ELR (cell line): Measurements from ENCODE around the gene TMEM238.
A peak's percentile ranks its signal among the peaks of the same experiment; 100 is the strongest.
"Not testable (repeated sequence)": the region's sequence is repeated elsewhere in the genome, so short reads cannot be mapped to it uniquely, and the experiment has no call there.

ENCODE experiments used
- DNase-seq: peaks from one replicate; pipeline ENCODE4 v3.0.0-alpha.2; 2015; ENCODE audit warnings: low read depth

The TMEM238 gene

DNA sequence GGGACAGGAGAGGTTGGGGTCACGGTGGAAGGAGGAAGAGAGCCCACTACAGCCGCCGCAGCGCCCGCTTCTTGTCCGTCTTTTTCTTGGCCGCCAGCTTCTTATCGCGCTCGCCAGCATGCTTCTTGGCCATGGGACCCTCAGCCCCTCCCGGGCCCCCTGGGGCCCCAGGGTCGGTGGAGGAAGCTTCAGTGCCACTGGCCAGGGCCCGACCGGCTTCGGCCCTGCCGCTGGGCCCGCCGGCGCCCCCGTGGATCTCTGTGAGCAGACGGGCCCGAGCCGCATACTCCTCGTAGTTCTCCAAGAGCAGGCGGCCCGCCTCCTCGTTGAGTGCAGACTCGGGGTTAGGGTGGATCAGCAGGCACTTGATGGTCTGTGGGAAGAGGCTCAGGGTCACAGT, 17.3 kb upstream of the TMEM238 start:
- DNase-seq: not testable (repeated sequence)

DNA sequence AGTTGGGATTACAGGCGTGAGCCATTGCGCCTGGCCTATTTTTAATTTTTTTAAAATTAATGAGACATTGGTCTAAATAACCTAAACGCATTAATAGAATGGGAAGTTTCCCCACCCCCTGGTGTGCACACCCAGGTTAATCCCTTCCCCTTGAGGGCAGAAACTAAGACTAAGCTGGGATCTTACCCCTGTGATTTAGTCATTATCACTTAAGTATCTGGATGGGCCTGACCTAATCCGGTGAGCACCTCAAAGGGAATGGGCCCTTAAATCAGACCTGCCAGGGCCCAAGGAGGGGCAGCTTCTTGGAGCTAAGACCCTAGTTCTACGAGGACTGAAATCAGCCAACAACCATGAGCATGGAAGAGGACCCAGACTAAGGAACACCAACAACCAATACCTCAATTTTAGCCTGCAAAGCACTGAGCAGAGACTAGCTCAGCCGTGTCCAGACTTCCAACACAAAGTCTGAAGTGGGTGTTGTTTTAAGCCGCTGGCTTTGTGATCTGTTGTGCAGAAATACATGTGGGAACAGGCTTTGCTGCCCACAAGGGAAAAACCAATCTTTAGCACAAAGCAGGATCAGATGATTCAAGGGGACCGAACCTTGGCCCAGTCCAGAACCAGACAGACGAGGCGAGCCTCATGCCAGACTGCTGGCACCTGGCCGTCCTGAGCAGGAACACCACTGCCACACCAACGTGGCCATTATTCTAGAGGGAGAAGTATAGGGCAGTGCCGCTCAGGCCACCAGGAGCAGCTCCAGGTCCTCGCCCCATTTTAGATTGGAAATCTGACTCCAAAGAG, 16.4 kb upstream of the TMEM238 start:
- no peak for DNase-seq

- no peak for DNase-seq
These were observed 14.3 kb upstream of the TMEM238 start for GRCh38 chr19:55398200-55398925.

DNA sequence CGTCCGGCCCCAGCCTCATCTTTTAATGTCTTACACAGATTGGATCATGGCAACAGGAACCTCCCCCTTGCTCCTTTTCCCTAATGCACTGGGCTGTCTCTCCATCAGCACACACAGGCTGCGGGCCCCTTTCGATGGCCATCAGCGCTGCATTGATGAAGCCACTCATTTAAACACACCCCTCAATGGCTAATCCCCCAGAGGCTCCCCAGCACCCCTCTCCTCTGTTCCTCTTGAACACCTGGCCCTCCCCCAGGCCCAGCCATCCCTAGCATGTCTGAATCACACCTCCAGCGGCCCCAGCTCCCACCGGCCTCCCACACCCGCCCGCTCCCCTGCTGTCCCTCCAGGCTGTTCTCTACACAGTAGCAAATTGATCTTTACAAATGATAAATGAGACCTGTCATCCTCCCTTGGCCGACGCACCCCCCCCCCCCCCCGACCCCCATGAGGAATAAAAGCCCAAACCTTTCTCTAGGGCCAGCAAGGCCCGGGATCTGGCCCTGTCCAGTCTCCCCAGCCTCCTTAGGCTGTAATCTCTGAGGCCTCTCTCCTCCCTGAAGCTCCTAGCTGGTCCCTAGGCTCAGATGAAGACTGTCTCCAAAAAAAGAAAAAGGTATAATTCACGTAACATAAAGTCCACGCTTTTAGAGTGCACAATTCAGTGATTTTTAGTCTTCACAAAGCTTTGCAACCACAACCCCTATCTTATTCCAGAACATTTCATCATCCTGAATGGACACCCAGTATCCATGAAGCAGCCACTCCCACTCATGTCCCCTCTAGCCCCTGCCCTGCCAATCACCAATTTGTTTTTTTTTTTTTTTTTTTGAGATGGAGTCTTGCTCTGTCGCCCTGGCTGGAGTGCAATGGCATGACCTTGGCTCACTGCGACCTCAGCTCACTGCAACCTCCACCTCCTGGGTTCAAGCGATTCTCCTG, 9.0 kb upstream of the TMEM238 start:
- no peak for DNase-seq

GRCh38 chr19:55391702-55392615, 7.9 kb upstream of the TMEM238 start:
- peak; percentile 69 for DNase-seq

DNA sequence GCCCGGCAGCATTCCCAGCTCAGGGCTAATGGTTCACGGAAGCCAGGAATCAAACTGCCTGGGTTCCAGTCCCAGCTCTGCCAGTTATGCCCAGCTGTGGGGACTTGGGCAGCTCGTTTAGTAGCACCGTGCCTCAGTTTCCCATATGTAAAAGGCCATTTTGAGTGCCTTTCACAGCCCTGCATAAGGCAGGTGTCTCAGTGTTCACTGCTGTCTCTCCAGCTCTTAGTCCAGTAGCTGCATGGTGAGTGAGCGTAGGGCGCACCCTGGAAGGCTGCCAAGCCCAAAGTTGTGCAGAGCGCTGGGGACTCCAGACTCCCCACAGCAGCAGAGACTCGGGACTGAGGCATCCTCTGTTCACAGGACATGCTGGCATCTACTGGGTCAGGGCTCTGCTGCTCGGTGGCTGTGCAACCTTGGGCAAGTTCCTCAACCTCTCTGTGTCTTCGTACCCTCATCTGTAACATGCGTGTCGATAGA, 7.1 kb upstream of the TMEM238 start:
- no peak for DNase-seq

DNA sequence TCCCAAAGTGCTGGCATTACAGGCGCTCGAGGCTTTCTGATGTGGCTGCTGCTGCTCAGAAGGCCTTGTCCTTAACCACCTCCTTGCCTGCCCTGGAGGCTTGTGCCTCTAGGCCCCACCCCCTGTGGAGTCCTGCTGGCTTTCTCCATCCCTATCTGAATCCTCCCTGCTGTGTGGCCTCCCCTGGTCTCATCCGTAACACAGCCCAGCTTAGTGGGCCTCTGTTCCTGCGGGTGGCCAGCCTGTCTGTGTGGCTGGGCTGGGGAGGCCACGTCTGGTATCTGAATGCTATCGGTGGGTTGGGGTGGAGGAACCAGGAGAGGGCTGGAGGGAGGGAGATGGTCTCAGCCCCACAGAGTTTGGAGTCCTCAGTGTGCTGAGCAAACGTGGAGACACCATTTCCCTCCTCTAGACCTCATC, 6.4 kb upstream of the TMEM238 start:
- peak; percentile 53 for DNase-seq

- no peak for DNase-seq
These were observed 5.6 kb upstream of the TMEM238 start for GRCh38 chr19:55389386-55390317.

- DNase-seq: no peak
These were observed 3.8 kb upstream of the TMEM238 start for GRCh38 chr19:55387736-55388497.

DNA sequence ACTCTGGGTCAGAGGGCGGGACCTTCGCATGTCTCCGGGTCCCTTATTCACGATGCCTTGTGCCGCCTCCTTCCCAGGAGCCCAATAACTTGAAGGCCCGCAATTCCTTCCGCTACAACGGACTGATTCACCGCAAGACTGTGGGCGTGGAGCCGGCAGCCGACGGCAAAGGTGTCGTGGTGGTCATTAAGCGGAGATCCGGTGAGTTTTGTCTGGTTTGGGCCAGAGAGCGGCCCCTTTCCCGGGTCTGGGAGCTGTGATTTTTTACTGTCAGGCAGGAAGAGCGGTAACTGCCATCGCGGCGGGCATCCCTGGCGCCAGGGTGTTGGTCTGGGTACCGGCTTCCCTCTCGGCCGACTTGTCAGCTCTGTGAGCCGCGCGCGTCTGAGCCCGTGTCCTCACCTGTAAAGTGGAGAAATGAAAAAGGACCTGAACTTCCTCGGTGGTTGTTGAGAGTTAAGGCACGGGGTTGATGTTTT, 2.4 kb upstream of the TMEM238 start:
- no peak for DNase-seq

DNA sequence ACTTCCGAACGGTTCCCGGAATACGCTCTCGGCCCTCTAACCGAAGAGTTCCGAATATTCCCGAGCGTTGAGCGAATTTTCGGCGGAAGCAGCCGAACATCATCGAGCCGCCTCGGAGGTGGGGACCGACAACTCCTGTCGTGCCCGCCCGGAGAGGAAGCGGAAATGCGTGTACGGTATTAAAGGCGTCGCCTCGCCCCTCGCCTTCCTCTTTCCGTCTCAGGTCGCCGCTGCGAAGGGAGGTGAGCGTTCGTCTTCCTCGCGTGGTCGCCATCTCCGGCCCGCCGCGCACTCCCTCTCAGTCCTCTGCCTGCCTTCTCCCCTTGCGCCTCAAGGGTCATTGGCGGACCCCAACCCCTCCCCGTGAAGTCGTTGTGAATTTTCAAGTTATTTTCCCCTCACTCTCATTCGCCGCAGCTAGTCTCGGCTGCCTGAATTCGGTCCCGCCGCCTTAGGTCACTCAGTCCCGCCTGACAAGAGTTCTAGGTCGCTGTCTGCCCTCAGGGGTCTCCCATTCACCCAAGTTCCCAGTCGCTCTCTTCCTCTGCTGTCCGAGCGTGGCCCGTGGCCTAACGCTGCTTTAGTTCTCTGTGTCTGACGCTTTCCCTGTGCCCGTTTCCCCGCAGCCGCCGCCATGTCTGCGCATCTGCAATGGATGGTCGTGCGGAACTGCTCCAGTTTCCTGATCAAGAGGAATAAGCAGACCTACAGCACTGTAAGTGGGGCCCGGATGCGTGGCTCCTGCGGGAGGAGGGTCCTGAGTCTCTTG, 1.8 kb upstream of the TMEM238 start, which contains the start of gene RPL28:
RPL28 (plus strand) TSS at position 209 of the 769 bp plus-strand sequence; CDS start at position 635, 426 bp downstream.
- peak; percentile 99 for DNase-seq

DNA sequence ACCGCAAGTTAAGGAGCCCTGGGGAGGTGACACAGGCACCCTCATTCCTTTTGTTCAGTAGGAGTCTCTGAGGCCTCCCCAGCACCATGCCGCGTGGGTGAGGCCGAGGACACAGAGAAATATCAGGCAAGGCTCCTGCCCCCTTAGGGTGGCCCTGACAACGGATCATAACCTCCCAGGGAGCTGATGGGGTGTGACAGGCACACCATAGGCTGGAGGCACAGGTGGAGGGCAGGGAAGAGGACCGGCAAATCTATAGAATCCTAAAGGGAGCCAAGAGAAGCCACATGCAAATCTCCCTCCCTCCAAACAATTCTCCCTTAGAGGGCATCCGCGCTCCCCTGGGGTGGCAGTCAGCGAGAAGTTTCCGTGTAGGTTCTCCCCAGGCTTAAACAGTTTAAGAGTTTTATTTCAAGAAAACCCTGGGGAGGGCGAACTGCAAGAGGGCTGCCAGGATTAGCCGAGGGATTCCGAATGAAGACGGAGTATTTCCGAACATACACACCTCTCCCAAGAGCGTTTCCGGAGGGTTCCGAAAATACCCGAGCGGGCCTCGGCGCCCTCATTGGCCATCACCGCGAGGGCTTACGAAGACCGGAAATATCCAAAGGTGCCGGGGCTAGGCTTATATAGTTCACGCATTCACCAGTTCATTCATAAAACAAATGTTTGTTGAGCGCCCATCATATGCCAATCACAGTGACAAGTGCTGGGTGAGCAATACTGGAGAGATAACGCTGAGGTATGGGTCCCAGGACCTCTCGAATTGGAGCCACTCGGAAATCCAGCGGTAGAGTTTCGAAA, 1.0 kb upstream of the TMEM238 start:
- peak; percentile 96 for DNase-seq

GRCh38 chr19:55383279-55384130, 587 bp downstream of the TMEM238 start:
- DNase-seq: peak; percentile 81

GRCh38 chr19:55382522-55383054, 1.5 kb downstream of the TMEM238 start:
- DNase-seq: no peak

- no peak for DNase-seq
These were observed 2.1 kb downstream of the TMEM238 start for GRCh38 chr19:55382013-55382412.

GRCh38 chr19:55379174-55379573, 4.9 kb downstream of the TMEM238 start:
- DNase-seq: no peak
